KOPT-K1 (cell line): Measurements from ENCODE around the gene CDHR2.

Source experiments
- H3K27ac ChIP-seq: fragments of 200-600 bp; sonication (generic); 2 replicates; pipeline ENCODE4 v1.5.1; 2016; ENCODE audit warnings: antibody characterized with exemption, mild to moderate bottlenecking, low read depth, low read length; ENCODE audit not compliant: poor library complexity, severe bottlenecking
- H3K36me3 ChIP-seq: fragments of 200-600 bp; sonication (generic); 2 replicates; pipeline ENCODE4 v1.5.1; 2017; ENCODE audit warnings: antibody characterized with exemption, mild to moderate bottlenecking, low read length, moderate library complexity; ENCODE audit not compliant: insufficient read depth
- H3K9me3 ChIP-seq: fragments of 200-600 bp; sonication (generic); 2 replicates; pipeline ENCODE4 v1.5.1; 2017; ENCODE audit warnings: antibody characterized with exemption, low read length, mild to moderate bottlenecking; ENCODE audit not compliant: insufficient read depth, poor library complexity, severe bottlenecking

The CDHR2 gene

GRCh38 chr5:176548967-176549444 lies at the start of gene CDHR2:
Gene CDHR2, plus strand, starts transcription at chr5:176549342. Its CDS starts 16,011 bp downstream, at chr5:176565353.
- H3K27ac ChIP-seq, result no peak within 1 kb of the TSS
- no peaks in the 10 kb centered on the region for H3K9me3 ChIP-seq
- no peaks in the 10 kb centered on the region for H3K36me3 ChIP-seq

GRCh38 chr5:176500511-176500910 lies 48.6 kb upstream of the CDHR2 start:
- no peak overlapping the region for H3K27ac ChIP-seq
- no peaks in the 10 kb centered on the region for H3K9me3 ChIP-seq
- peaks cover 100% of the 10 kb centered on the region for H3K36me3 ChIP-seq

GRCh38 chr5:176501333-176501732 lies 47.8 kb upstream of the CDHR2 start:
- Histone ChIP-seq H3K27ac (no peak overlapping the region), H3K9me3 (no peaks in the 10 kb centered on the region), H3K36me3 (peaks cover 100% of the 10 kb centered on the region)

- peaks cover 99% of the 10 kb centered on the region for H3K36me3 ChIP-seq
- no peak overlapping the region for H3K27ac ChIP-seq
- H3K9me3 ChIP-seq, result no peaks in the 10 kb centered on the region
These were observed 45.6 kb upstream of the CDHR2 start for GRCh38 chr5:176503496-176503895.

- Histone ChIP-seq H3K9me3 (no peaks in the 10 kb centered on the region), H3K36me3 (peaks cover 71% of the 10 kb centered on the region), H3K27ac (no peak overlapping the region)
These were observed 41.2 kb upstream of the CDHR2 start for GRCh38 chr5:176507911-176508310.

- peaks cover 64% of the 10 kb centered on the region for H3K36me3 ChIP-seq
- H3K27ac ChIP-seq, result no peak overlapping the region
These were observed 40.5 kb upstream of the CDHR2 start for GRCh38 chr5:176508603-176509002.

GRCh38 chr5:176513788-176514187 lies 35.4 kb upstream of the CDHR2 start:
- Histone ChIP-seq H3K9me3 (no peaks in the 10 kb centered on the region), H3K36me3 (peaks cover 14% of the 10 kb centered on the region), H3K27ac (no peak overlapping the region)

More at GRCh38 chr5:176508603-176509002, 40.5 kb upstream of the CDHR2 start:
- H3K9me3 ChIP-seq, result no peaks in the 10 kb centered on the region

- H3K9me3 ChIP-seq, result no peaks in the 10 kb centered on the region
- no peak overlapping the region for H3K27ac ChIP-seq
- H3K36me3 ChIP-seq, result peaks cover 7% of the 10 kb centered on the region; the same call in 1 of the 2 replicates
These were observed 34.7 kb upstream of the CDHR2 start for GRCh38 chr5:176514244-176514950.

- no peaks in the 10 kb centered on the region for H3K36me3 ChIP-seq
- no peak overlapping the region for H3K27ac ChIP-seq
- H3K9me3 ChIP-seq, result no peaks in the 10 kb centered on the region
These were observed 33.7 kb upstream of the CDHR2 start for GRCh38 chr5:176515396-176515795.

GRCh38 chr5:176517053-176517661 lies 32.0 kb upstream of the CDHR2 start:
- no peaks in the 10 kb centered on the region for H3K36me3 ChIP-seq
- no peak overlapping the region for H3K27ac ChIP-seq
- H3K9me3 ChIP-seq, result no peaks in the 10 kb centered on the region

GRCh38 chr5:176519810-176520720 lies 29.1 kb upstream of the CDHR2 start:
- H3K9me3 ChIP-seq, result no peaks in the 10 kb centered on the region
- no peaks in the 10 kb centered on the region for H3K36me3 ChIP-seq
- no peak overlapping the region for H3K27ac ChIP-seq

- H3K9me3 ChIP-seq, result no peaks in the 10 kb centered on the region
- H3K36me3 ChIP-seq, result no peaks in the 10 kb centered on the region
- H3K27ac ChIP-seq, result no peak overlapping the region
These were observed 27.9 kb upstream of the CDHR2 start for GRCh38 chr5:176521286-176521685.

GRCh38 chr5:176521699-176522263 lies 27.4 kb upstream of the CDHR2 start:
- no peak overlapping the region for H3K27ac ChIP-seq
- H3K36me3 ChIP-seq, result no peaks in the 10 kb centered on the region; the same call in 1 of the 2 replicates
- no peaks in the 10 kb centered on the region for H3K9me3 ChIP-seq

GRCh38 chr5:176524138-176524537 lies 25.0 kb upstream of the CDHR2 start:
- Histone ChIP-seq H3K36me3 (peaks cover 22% of the 10 kb centered on the region), H3K27ac (no peak overlapping the region), H3K9me3 (peaks cover under 1% of the 10 kb centered on the region)

- Histone ChIP-seq H3K36me3 (peaks cover 29% of the 10 kb centered on the region), H3K27ac (no peak overlapping the region), H3K9me3 (peaks cover 8% of the 10 kb centered on the region)
These were observed 24.2 kb upstream of the CDHR2 start for GRCh38 chr5:176524987-176525386.
